NCI-H1694 (cell line): Measurements from ENCODE around the gene KRT12.
A peak's percentile ranks its signal among the peaks of the same experiment; 100 is the strongest.

ENCODE experiments used
- DNase-seq: peaks from one replicate; lab custom pipeline; 2025; lab: John Stamatoyannopoulos, UW

The KRT12 gene

GRCh38 chr17:40843242-40843641 is 23.8 kb downstream of the KRT12 start:
- no peak for DNase-seq

GRCh38 chr17:40841246-40841645 is 25.8 kb downstream of the KRT12 start:
- DNase-seq: no peak

GRCh38 chr17:40839194-40839593 is 27.8 kb downstream of the KRT12 start:
- DNase-seq: no peak

- DNase-seq: no peak
Observed at GRCh38 chr17:40836020-40836419, 31.0 kb downstream of the KRT12 start.

GRCh38 chr17:40833882-40834281 is 33.1 kb downstream of the KRT12 start:
- no peak for DNase-seq

GRCh38 chr17:40832840-40833239 is 34.2 kb downstream of the KRT12 start:
- no peak for DNase-seq

GRCh38 chr17:40830085-40830776 is 36.8 kb downstream of the KRT12 start:
- no peak for DNase-seq

GRCh38 chr17:40828454-40829044 is 38.5 kb downstream of the KRT12 start:
- no peak for DNase-seq

- DNase-seq: no peak
Observed at GRCh38 chr17:40827746-40828453, 39.1 kb downstream of the KRT12 start.

GRCh38 chr17:40825599-40825998 is 41.4 kb downstream of the KRT12 start:
- no peak for DNase-seq

GRCh38 chr17:40824015-40824832 is 42.8 kb downstream of the KRT12 start:
- DNase-seq: no peak

- no peak for DNase-seq
Observed at GRCh38 chr17:40822132-40822812, 44.8 kb downstream of the KRT12 start, which contains the start of gene KRT10. Gene KRT10 (minus strand): TSS chr17:40822614. CDS start chr17:40822585, 29 bp downstream.

GRCh38 chr17:40821536-40821935 is 45.5 kb downstream of the KRT12 start:
- no peak for DNase-seq

GRCh38 chr17:40820228-40820838 is 46.7 kb downstream of the KRT12 start:
- DNase-seq: no peak

GRCh38 chr17:40819528-40820125 is 47.4 kb downstream of the KRT12 start:
- DNase-seq: no peak

GRCh38 chr17:40818733-40819527 is 48.1 kb downstream of the KRT12 start:
- DNase-seq: peak; percentile 22

GRCh38 chr17:40818343-40818732 is 48.7 kb downstream of the KRT12 start:
- no peak for DNase-seq

- DNase-seq: no peak
Observed at GRCh38 chr17:40817103-40817682, 49.8 kb downstream of the KRT12 start.

GRCh38 chr17:40816569-40816968 is 50.5 kb downstream of the KRT12 start:
- no peak for DNase-seq

- DNase-seq: no peak
Observed at GRCh38 chr17:40815381-40815780, 51.6 kb downstream of the KRT12 start.
